WTC11 (cell line): Measurements from ENCODE around the gene RPP38. TPM values are rescaled to one million over a fixed set of nuclear protein-coding genes. Genes with fewer than 3 reads are reported as not detected.

ENCODE experiments used
- ATAC-seq: fragments of 200-7000 bp; cut with Tn5 transposase; 2 replicates; pipeline ENCODE4 v1.10.0; 2021; ENCODE audit warnings: mild to moderate bottlenecking, moderate library complexity
- CTCF ChIA-PET: fragments of 300-600 bp; sonication (Branson Sonifier 250); formaldehyde crosslinking; loops from one replicate; lab custom pipeline; 2021; ENCODE audit warnings: antibody characterized with exemption; lab: Charles Lee
- POLR2A ChIA-PET: fragments of 350-600 bp; sonication (Branson Sonifier 250); formaldehyde crosslinking; loops from one replicate; lab custom pipeline; 2021; ENCODE audit warnings: antibody characterized with exemption; lab: Charles Lee
- DNase-seq: peaks from one replicate; pipeline ENCODE4 v3.0.0; 2021; ENCODE audit warnings: low spot score
- H3K27ac Mint-ChIP-seq: 2 replicates; pipeline ENCODE4 v1.8.0; 2021; ENCODE audit warnings: mixed read lengths
- H3K27me3 Mint-ChIP-seq: 2 replicates; pipeline ENCODE4 v1.8.0; 2021; ENCODE audit warnings: low read depth, mild to moderate bottlenecking, moderate library complexity, mixed read lengths
- H3K36me3 Mint-ChIP-seq: 2 replicates; pipeline ENCODE4 v1.8.0; 2021; ENCODE audit warnings: mixed read lengths
- H3K4me1 Mint-ChIP-seq: 2 replicates; pipeline ENCODE4 v1.8.0; 2022; ENCODE audit warnings: mixed read lengths
- H3K4me3 Mint-ChIP-seq: 2 replicates; pipeline ENCODE4 v1.8.0; 2021; ENCODE audit warnings: mild to moderate bottlenecking, moderate library complexity, mixed read lengths
- H3K9me3 Mint-ChIP-seq: 2 replicates; pipeline ENCODE4 v1.8.0; 2021; ENCODE audit warnings: mixed read lengths
- ATF1 ChIP-seq: sonication (generic); formaldehyde crosslinking; IDR thresholded peaks from 2 replicates; pipeline ENCODE4 v1.8.1; 2023; ENCODE audit warnings: mild to moderate bottlenecking, moderate library complexity, missing genetic modification reagents
- CTCF ChIP-seq: fragments of 200-600 bp; IDR thresholded peaks from 2 replicates; pipeline ENCODE4 v1.8.0; 2022; ENCODE audit warnings: antibody characterized with exemption
- E2F1 ChIP-seq: sonication (generic); formaldehyde crosslinking; IDR thresholded peaks from 2 replicates; pipeline ENCODE4 v1.8.0; 2022; ENCODE audit warnings: mild to moderate bottlenecking, missing genetic modification reagents
- ELF4 ChIP-seq: sonication (generic); formaldehyde crosslinking; IDR thresholded peaks from 2 replicates; pipeline ENCODE4 v1.8.1; 2022; ENCODE audit warnings: low read depth, mild to moderate bottlenecking, moderate library complexity, missing genetic modification reagents
- ETV6 ChIP-seq: sonication (generic); formaldehyde crosslinking; IDR thresholded peaks from 2 replicates; pipeline ENCODE4 v1.8.1; 2022; ENCODE audit warnings: mild to moderate bottlenecking, missing genetic modification reagents
- GABPB1 ChIP-seq: sonication (generic); formaldehyde crosslinking; IDR thresholded peaks from 2 replicates; pipeline ENCODE4 v1.8.1; 2023; ENCODE audit warnings: mild to moderate bottlenecking, missing genetic modification reagents
- HMGXB4 ChIP-seq: sonication (generic); formaldehyde crosslinking; IDR thresholded peaks from 2 replicates; pipeline ENCODE4 v1.8.1; 2023; ENCODE audit warnings: mild to moderate bottlenecking, moderate library complexity, missing genetic modification reagents
- IRF2 ChIP-seq: sonication (generic); formaldehyde crosslinking; IDR thresholded peaks from 2 replicates; pipeline ENCODE4 v1.8.0; 2022; ENCODE audit warnings: low read depth, missing genetic modification reagents, borderline replicate concordance
- KAT7 ChIP-seq: sonication (generic); formaldehyde crosslinking; IDR thresholded peaks from 2 replicates; pipeline ENCODE4 v1.8.1; 2023; ENCODE audit warnings: missing genetic modification reagents, mild to moderate bottlenecking, borderline replicate concordance
- MLX ChIP-seq: sonication (generic); formaldehyde crosslinking; IDR thresholded peaks from 2 replicates; pipeline ENCODE4 v1.8.1; 2023; ENCODE audit warnings: mild to moderate bottlenecking, missing genetic modification reagents, moderate library complexity
- SOX15 ChIP-seq: fragments of 250-450 bp; sonication (Bioruptor Pico); IDR thresholded peaks from 2 replicates; pipeline ENCODE4 v1.9.0; 2021; ENCODE audit warnings: mild to moderate bottlenecking
- TEAD1 ChIP-seq: sonication (generic); formaldehyde crosslinking; IDR thresholded peaks from 2 replicates; pipeline ENCODE4 v1.8.0; 2022; ENCODE audit warnings: mild to moderate bottlenecking, missing genetic modification reagents
- TP53 ChIP-seq: sonication (generic); formaldehyde crosslinking; IDR thresholded peaks from 2 replicates; pipeline ENCODE4 v1.8.1; 2023; ENCODE audit warnings: mild to moderate bottlenecking, missing genetic modification reagents
- ZBTB21 ChIP-seq: sonication (generic); formaldehyde crosslinking; IDR thresholded peaks from 2 replicates; pipeline ENCODE4 v1.8.1; 2023; ENCODE audit warnings: mild to moderate bottlenecking, missing genetic modification reagents, borderline replicate concordance
- ZNF281 ChIP-seq: sonication (generic); formaldehyde crosslinking; IDR thresholded peaks from 2 replicates; pipeline ENCODE4 v1.8.0; 2023; ENCODE audit warnings: mild to moderate bottlenecking, missing genetic modification reagents
- ZNF425 ChIP-seq: fragments of 250-450 bp; sonication (Bioruptor Pico); conservative IDR thresholded peaks from 2 replicates; pipeline ENCODE4 v1.9.0; 2021; ENCODE audit warnings: mild to moderate bottlenecking
- ZNF512 ChIP-seq: sonication (generic); formaldehyde crosslinking; IDR thresholded peaks from 2 replicates; pipeline ENCODE4 v1.8.1; 2022; ENCODE audit warnings: missing genetic modification reagents, borderline replicate concordance
- total RNA-seq: library from RNA; stranded (reverse); gene quantifications from 3 replicates; pipeline ENCODE4 v1.2.3, GENCODE V29; 2021

Gene RPP38
- total RNA-seq, 1 experiment from 2014 or later: 20.9 TPM

- TF ChIP-seq ZNF281 (no peak), MLX (CRISPR knock-in tag) (no peak), ZNF425 (CRISPR knock-in tag) (no peak), IRF2 (CRISPR knock-in tag) (no peak), ETV6 (no peak), SOX15 (CRISPR knock-in tag) (no peak), ZBTB21 (CRISPR knock-in tag) (no peak), GABPB1 (CRISPR knock-in tag) (no peak), E2F1 (CRISPR knock-in tag) (no peak), TEAD1 (CRISPR knock-in tag) (no peak), CTCF (no peak)
- TF ChIP-seq, all 79 proteins: peak for 0
Observed at GRCh38 chr10:15137636-15138035, 40.5 kb downstream of the RPP38 start (continued).

- ATAC-seq: no peak
- no peak overlapping the region for H3K4me3 Mint-ChIP-seq
- no peaks in the 10 kb centered on the region for H3K27me3 Mint-ChIP-seq
- H3K9me3 Mint-ChIP-seq: no peaks in the 10 kb centered on the region
- no peak overlapping the region for H3K27ac Mint-ChIP-seq
- no peak for TF ChIP-seq KAT7 (CRISPR knock-in tag)
- TF ChIP-seq ELF4 (CRISPR knock-in tag): no peak
- TF ChIP-seq TP53 (CRISPR knock-in tag): no peak
- ChIA-PET POLR2A (no interaction called here), CTCF (no interaction called here)
- no peaks in the 10 kb centered on the region for H3K36me3 Mint-ChIP-seq
- no peak for DNase-seq
- H3K4me1 Mint-ChIP-seq: peaks cover 11% of the 10 kb centered on the region
Observed at GRCh38 chr10:15140698-15141097, 43.5 kb downstream of the RPP38 start.

GRCh38 chr10:15141136-15142054, 44.2 kb downstream of the RPP38 start:
- ATAC-seq (no peak), DNase-seq (no peak)
- Mint-ChIP-seq H3K9me3 (no peaks in the 10 kb centered on the region), H3K4me1 (peaks cover 15% of the 10 kb centered on the region), H3K27me3 (no peaks in the 10 kb centered on the region), H3K36me3 (no peaks in the 10 kb centered on the region), H3K27ac (no peak overlapping the region), H3K4me3 (no peak overlapping the region)
- ChIA-PET POLR2A (no interaction called here), CTCF (no interaction called here)
- no peak for TF ChIP-seq E2F1 (CRISPR knock-in tag)
- TF ChIP-seq HMGXB4 (CRISPR knock-in tag): no peak
- TF ChIP-seq ATF1 (CRISPR knock-in tag): no peak
- TF ChIP-seq ZNF512: no peak
